C4-2B (cell line): ENCODE data around the gene SLC25A11.

Experiments used
- H3K27ac ChIP-seq: fragments of 450-650 bp; 2 replicates; pipeline ENCODE4 v1.5.1; 2017
- ZFX ChIP-seq: fragments of 450-650 bp; IDR thresholded peaks from 2 replicates; pipeline ENCODE4 v1.6.1; 2017
- TF ChIP-seq, protein P1 (sequence below): fragments of 450-650 bp; conservative IDR thresholded peaks from 2 replicates; pipeline ENCODE4 v1.5.1; 2017; ENCODE audit warnings: mild to moderate bottlenecking

The SLC25A11 gene

DNA sequence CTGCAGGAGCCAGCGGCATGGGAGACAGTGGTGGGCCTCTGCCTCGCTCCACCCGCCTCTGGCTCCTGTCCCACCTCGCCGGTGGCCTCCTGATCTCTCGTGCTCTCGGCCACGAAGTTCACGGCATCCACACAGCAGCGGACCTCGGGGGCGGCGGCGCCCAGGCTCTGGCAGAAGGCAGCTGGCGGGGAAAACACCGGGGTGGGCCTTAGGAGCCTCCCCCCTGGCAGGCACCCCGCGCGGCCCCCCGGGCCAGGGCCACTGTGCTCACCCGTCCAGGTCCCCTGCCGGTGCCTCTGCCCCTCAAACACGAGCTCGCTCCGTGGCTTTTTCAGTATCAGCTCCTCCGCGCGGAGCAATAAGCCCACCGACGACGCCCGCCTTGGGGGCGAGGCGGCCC, 40.9 kb downstream of the SLC25A11 start:
- no peak overlapping the region for H3K27ac ChIP-seq
- no peak; the same call in 1 of the 2 replicates for TF ChIP-seq ZFX
- TF ChIP-seq, protein P1, sequence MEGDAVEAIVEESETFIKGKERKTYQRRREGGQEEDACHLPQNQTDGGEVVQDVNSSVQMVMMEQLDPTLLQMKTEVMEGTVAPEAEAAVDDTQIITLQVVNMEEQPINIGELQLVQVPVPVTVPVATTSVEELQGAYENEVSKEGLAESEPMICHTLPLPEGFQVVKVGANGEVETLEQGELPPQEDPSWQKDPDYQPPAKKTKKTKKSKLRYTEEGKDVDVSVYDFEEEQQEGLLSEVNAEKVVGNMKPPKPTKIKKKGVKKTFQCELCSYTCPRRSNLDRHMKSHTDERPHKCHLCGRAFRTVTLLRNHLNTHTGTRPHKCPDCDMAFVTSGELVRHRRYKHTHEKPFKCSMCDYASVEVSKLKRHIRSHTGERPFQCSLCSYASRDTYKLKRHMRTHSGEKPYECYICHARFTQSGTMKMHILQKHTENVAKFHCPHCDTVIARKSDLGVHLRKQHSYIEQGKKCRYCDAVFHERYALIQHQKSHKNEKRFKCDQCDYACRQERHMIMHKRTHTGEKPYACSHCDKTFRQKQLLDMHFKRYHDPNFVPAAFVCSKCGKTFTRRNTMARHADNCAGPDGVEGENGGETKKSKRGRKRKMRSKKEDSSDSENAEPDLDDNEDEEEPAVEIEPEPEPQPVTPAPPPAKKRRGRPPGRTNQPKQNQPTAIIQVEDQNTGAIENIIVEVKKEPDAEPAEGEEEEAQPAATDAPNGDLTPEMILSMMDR = no peak

DNA sequence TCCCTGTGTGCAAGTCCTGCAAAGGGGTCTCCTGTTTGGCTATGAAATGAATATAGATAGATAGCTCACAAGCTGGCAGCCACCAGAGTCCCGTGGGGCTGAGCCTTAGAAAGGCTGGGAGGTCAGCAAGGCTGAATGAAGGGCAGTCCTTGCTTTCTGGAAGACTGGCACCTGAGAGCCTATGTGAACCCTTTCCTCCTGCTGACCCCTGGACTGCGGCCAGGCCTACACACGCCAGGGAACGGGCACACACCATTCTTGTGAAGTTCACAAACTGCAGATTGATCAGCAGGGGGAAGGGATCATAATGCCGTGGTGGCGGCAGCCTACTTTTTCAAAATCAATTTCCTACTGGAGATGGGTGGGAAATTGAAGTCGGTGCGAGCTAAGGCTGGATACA, 41.5 kb downstream of the SLC25A11 start:
- 0 out of 2 replicates have a peak overlapping the region, but pooled peaks have one; percentile 3 for H3K27ac ChIP-seq
- TF ChIP-seq, protein P1 = no peak
- no peak for TF ChIP-seq ZFX

DNA sequence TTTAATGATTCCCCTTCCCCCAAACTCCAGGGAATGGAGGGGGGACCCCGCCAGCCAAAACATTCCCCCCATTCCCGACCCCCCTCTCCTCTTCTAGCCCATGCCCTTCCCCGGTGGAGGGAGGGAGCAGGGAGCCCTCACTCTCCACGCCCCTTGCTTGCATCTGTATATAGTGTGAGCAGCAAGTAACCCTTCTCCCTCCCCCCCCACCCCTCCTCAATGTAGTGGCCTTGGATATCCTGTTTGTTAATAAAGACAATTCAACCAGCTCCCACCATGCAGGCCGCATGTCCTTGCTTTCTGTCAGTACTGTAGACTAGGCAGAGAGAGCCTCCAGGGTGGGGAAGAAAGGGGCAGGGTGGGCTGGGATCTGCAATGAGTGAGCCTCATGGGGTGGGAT, 42.1 kb downstream of the SLC25A11 start:
- H3K27ac ChIP-seq = 0 out of 2 replicates have a peak overlapping the region, but pooled peaks have one; percentile 3
- TF ChIP-seq ZFX = no peak
- TF ChIP-seq, protein P1 = no peak

DNA sequence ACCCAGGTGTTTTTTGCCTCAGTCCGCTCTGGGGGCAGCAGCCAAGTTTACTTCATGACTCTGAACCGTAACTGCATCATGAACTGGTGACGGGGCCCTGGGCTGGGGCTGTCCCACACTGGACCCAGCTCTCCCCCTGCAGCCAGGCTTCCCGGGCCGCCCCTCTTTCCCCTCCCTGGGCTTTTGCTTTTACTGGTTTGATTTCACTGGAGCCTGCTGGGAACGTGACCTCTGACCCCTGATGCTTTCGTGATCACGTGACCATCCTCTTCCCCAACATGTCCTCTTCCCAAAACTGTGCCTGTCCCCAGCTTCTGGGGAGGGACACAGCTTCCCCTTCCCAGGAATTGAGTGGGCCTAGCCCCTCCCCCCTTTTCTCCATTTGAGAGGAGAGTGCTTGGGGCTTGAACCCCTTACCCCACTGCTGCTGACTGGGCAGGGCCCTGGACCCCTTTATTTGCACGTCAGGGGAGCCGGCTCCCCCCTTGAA, 42.6 kb downstream of the SLC25A11 start:
- no peak overlapping the region for H3K27ac ChIP-seq
- TF ChIP-seq, protein P1 = no peak
- no peak for TF ChIP-seq ZFX

DNA sequence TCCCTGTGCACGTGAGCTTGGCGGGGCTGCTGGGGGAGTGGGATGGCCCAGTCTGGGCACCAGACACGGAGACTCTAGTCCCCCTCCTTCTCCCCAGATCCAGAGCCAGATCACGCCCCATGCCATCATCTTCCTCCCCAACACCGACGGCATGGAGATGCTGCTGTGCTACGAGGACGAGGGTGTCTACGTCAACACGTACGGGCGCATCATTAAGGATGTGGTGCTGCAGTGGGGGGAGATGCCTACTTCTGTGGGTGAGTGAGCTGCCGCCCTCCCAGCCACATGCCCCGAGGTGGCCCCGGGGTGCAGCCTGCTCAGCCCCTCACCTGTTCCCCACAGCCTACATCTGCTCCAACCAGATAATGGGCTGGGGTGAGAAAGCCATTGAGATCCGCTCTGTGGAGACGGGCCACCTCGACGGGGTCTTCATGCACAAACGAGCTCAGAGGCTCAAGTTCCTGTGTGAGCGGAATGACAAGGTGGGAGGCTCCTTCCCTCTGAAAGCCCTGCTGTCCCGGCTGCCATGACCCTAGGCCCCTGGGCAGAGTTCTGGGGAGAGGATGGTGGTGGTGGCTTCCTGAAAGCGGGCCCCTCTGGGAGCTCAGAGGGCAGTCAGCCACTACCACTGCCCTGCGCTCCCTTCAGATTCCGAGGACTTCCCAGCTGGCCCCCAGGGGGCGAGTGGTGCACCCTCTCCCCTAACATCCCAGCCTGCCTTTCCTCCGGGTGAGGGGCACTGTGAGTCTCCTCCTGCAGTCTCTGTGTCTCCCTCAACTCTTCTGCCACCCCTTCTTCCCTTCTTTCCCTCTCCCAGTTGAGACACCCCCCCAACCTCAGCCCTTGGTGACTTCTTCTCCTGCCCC, 43.3 kb downstream of the SLC25A11 start:
- H3K27ac ChIP-seq = no peak overlapping the region
- TF ChIP-seq ZFX = no peak
- TF ChIP-seq, protein P1 = no peak

DNA sequence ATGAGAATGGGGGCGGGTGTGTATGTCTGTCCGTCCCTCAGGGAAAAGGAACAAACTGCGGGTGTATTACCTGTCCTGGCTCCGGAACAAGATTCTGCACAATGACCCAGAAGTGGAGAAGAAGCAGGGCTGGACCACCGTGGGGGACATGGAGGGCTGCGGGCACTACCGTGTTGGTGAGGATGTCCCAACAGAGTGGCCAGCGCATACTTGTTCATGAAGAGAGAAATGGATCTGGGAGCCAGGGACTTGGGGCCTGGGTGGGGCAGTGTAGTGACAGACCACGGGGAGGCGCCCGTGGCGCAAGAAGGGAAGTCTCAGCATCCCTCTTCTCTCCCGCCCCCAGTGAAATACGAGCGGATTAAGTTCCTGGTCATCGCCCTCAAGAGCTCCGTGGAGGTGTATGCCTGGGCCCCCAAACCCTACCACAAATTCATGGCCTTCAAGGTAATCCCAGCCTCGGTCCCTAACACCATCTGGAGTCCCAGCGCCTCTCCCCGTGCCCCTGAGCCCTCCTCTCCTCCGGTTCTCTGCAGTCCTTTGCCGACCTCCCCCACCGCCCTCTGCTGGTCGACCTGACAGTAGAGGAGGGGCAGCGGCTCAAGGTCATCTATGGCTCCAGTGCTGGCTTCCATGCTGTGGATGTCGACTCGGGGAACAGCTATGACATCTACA, 44.1 kb downstream of the SLC25A11 start:
- TF ChIP-seq ZFX = no peak
- TF ChIP-seq, protein P1 = no peak
- no peak overlapping the region for H3K27ac ChIP-seq

DNA sequence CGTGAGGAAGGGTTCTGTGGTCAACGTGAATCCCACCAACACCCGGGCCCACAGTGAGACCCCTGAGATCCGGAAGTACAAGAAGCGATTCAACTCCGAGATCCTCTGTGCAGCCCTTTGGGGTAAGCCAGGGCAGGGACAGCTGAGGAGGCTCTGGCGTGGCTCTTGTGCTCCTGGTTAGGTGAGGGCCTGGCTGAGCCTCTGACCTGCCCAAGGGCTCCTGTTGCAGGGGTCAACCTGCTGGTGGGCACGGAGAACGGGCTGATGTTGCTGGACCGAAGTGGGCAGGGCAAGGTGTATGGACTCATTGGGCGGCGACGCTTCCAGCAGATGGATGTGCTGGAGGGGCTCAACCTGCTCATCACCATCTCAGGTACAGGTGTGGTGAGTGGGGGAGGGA, 44.7 kb downstream of the SLC25A11 start:
- H3K27ac ChIP-seq = no peak overlapping the region
- TF ChIP-seq ZFX = no peak
- TF ChIP-seq, protein P1 = no peak
